Small intestine (tissue), 7 donors: ENCODE results near the gene NPL. TPM values are rescaled to one million over a fixed set of nuclear protein-coding genes. Genes with fewer than 3 reads are reported as not detected.
A peak's percentile ranks its signal among the peaks of the same experiment; 100 is the strongest.

ENCODE experiments used
- DNase-seq, 2 donors: peaks; one replicate each; pipeline versions ENCODE4 v3.0.0 to v3.0.0-alpha.2; 2013
- FAIRE-seq: peaks from 2 replicates; lab custom pipeline; 2012; peaks lifted over from hg19 to GRCh38; lab: Jason Lieb, UNC
- H3K27ac ChIP-seq, 3 donors: one replicate each; pipeline ENCODE4 v1.5.1; 2013; ENCODE audit warnings: low read length in 2 of 3, mild to moderate bottlenecking in 2 of 3, control low read depth in 1 of 3, inconsistent platforms in 1 of 3, low read depth in 1 of 3, moderate library complexity in 1 of 3
- H3K27me3 ChIP-seq, 3 donors: one replicate each; pipeline ENCODE4 v1.6.1; 2013; ENCODE audit warnings: low read length in 3 of 3, inconsistent platforms in 1 of 3; ENCODE audit not compliant: control insufficient read depth in 3 of 3, insufficient read depth in 3 of 3
- H3K36me3 ChIP-seq, 3 donors: one replicate each; pipeline ENCODE4 v1.6.1; 2013; ENCODE audit warnings: low read length in 3 of 3, inconsistent platforms in 1 of 3, low read depth in 1 of 3, mild to moderate bottlenecking in 1 of 3, moderate library complexity in 1 of 3; ENCODE audit not compliant: control insufficient read depth in 3 of 3, insufficient read depth in 2 of 3
- H3K4me1 ChIP-seq, 3 donors: one replicate each; pipeline ENCODE4 v1.6.1; 2013; ENCODE audit warnings: low read length in 2 of 3, inconsistent platforms in 1 of 3, low read depth in 1 of 3, mild to moderate bottlenecking in 1 of 3, moderate library complexity in 1 of 3; ENCODE audit not compliant: control insufficient read depth in 3 of 3, insufficient read depth in 2 of 3
- H3K4me3 ChIP-seq, 3 donors: one replicate each; pipeline ENCODE4 v1.5.1; 2013; ENCODE audit warnings: low read length in 3 of 3, control low read depth in 1 of 3, inconsistent platforms in 1 of 3, low read depth in 1 of 3, mild to moderate bottlenecking in 1 of 3, moderate library complexity in 1 of 3
- H3K9me3 ChIP-seq, 2 donors: one replicate each; pipeline ENCODE4 v1.6.1; 2013; ENCODE audit warnings: low read depth in 1 of 2, low read length in 1 of 2; ENCODE audit not compliant: control insufficient read depth in 2 of 2, insufficient read depth in 1 of 2
- WGBS, 3 donors: extraction: QIAGEN DNeasy Blood & Tissue Kit; methylation state at CpG; one replicate each; pipeline ENCODE4 v1.1.7; 2013; 5-methylcytosine and 5-hydroxymethylcytosine counted together
- polyA plus RNA-seq, 4 donors: library from polyadenylated mRNA; stranded (reverse) in 3 of 4; unstranded in 1 of 4; fragments of 200-250 nt in 3 of 4; fragments of 120-200 nt in 1 of 4; gene quantifications; one replicate each; pipeline versions ENCODE4 v1.2.1 to v1.2.3, GENCODE V29; 2013
- donor health status: healthy with polysubstance abuse.
- donor health status: control.
- donor health status: control.
- donor health status: Bipolar disorder and iron deficiency.
- donor health status: healthy.

NPL gene
- polyA plus RNA-seq, 4 donors: 3.8 to 45.4 (median 4.9) TPM

- Histone ChIP-seq H3K27me3 (no peaks in the 10 kb centered on the region), H3K4me1 (no peaks in the 10 kb centered on the region), H3K36me3 (no peaks in the 10 kb centered on the region), H3K9me3 (no peaks in the 10 kb centered on the region), H3K4me3 (no peak overlapping the region), H3K27ac (no peak overlapping the region)
- DNase-seq (no peak), FAIRE-seq (no peak)
- 58 to 85% (median 69%) methylated on average over 2 of the region's 2 CpGs for WGBS, 3 donors
Observed at GRCh38 chr1:182770232-182770631, 19.3 kb upstream of the NPL start.

DNA sequence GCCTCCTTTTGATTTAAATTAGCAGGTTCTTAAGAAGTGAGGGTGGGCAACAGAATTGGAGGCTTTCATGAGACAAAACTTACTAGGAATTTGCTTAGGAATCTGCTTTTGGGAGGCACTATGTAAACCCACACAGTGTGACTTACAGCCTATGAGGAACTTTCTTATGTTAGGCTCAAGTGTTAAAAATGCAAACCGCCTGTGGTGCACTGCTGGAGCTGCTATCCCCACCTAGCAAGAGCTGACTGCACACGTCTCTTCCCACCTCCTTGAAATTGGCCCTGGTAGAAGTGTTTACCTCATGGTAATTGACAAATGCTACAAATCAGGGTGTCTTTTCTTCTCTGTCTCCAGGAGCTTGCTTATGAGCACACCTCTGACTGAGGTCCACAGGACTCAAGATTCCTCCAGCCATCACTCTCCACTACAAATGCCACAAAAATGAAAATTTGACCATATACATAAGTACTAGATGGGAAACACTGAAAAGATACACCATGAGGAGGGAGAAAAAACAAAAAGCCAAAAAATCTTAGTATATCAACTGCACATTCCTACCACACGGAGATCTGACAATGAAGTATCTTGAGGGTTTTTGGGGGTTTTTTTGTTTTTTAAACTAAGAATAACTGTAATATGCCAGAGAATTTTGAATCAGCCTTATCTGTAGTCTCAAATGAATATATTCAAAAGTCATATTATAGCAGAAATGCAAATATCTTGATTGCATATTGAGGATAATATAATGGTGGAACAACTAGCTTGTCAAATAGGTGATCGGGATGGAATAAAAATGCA lies 18.2 kb upstream of the NPL start:
- no peak for FAIRE-seq
- Histone ChIP-seq H3K27me3 (no peaks in the 10 kb centered on the region), H3K4me3 (no peak overlapping the region), H3K27ac (no peak overlapping the region), H3K36me3 (no peaks in the 10 kb centered on the region), H3K9me3 (no peaks in the 10 kb centered on the region), H3K4me1 (no peaks in the 10 kb centered on the region)
- 90 to 96% (median 91%) methylated on average over 4 of the region's 4 CpGs for WGBS, 3 donors
- no peak for DNase-seq

DNA sequence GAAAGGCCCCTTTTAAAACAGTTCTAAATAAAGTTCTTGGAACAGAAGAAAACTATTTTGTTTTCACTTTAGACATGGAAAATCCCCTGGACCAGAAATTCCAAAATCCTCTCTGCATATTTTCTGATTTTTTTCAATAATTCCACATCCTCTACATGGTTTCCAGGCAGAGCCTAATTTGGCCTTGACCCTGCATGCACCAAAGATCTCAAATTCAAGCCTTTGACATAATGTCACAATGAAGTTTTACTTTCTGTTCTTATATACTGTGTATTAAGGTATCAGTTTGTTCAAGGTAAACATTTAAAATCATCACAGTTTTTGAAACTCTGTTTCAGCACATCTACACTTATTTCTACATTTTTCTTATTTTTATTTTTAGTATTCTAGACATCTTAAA lies 12.2 kb upstream of the NPL start:
- DNase-seq (no peak), FAIRE-seq (no peak)
- Histone ChIP-seq H3K4me3 (no peak overlapping the region), H3K4me1 (no peaks in the 10 kb centered on the region), H3K9me3 (no peaks in the 10 kb centered on the region), H3K27me3 (no peaks in the 10 kb centered on the region), H3K36me3 (no peaks in the 10 kb centered on the region), H3K27ac (no peak overlapping the region)

GRCh38 chr1:182778862-182779261 lies 10.7 kb upstream of the NPL start:
- Histone ChIP-seq H3K27ac (no peak overlapping the region), H3K4me1 (no peaks in the 10 kb centered on the region), H3K27me3 (no peaks in the 10 kb centered on the region), H3K9me3 (no peaks in the 10 kb centered on the region), H3K36me3 (no peaks in the 10 kb centered on the region), H3K4me3 (no peak overlapping the region)
- DNase-seq: no peak
- no peak for FAIRE-seq
- 84 to 88% (median 86%) methylated on average over 2 of the region's 2 CpGs for WGBS, 3 donors

- 87 to 90% (median 89%) methylated on average over 2 of the region's 2 CpGs for WGBS, 3 donors
- no peaks in the 10 kb centered on the region for H3K9me3 ChIP-seq
- H3K27me3 ChIP-seq: no peaks in the 10 kb centered on the region
- FAIRE-seq: no peak
- H3K4me3 ChIP-seq: no peak overlapping the region
- H3K4me1 ChIP-seq: no peaks in the 10 kb centered on the region
- DNase-seq: no peak
- no peaks in the 10 kb centered on the region for H3K36me3 ChIP-seq
- no peak overlapping the region for H3K27ac ChIP-seq
Observed at GRCh38 chr1:182779530-182779929, 10.0 kb upstream of the NPL start.

DNA sequence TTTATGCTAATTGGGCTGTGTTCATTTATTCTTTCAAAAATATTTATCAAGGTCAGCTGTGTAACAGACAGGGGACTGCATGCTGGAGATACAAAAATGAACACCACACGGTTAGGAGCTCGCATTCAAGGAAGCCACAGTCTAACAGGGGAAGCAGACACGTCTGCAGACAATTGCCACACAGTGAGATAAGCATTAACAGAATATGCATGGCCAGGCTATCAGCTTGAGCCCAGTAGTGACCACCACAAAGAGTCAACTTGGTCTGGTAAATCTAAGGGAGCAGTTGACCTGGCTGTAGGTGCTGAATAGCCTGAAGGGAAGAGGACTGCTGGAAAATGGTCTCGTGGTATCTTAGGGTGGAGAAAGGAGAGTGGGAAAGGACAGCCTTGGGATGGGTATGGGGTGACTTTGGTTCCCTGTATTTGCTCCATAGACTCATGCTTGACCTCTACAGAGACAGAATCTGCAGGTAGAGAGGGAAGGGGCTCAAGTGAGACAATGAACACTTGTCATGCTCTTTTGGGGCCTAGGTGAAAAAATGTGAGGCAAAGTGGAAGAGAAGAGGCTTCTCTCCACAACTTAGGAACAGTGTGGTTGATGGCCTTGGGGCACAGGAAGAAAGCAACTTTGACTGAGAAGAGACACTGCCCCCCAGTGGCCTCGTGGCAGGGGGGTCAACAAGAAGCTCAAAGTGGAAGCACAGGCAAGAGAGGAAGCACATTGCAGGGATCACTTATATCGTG lies 7.6 kb upstream of the NPL start:
- no peak for FAIRE-seq
- Histone ChIP-seq H3K4me1 (no peaks in the 10 kb centered on the region), H3K9me3 (no peaks in the 10 kb centered on the region), H3K27ac (no peak overlapping the region), H3K27me3 (no peaks in the 10 kb centered on the region), H3K4me3 (no peak overlapping the region), H3K36me3 (no peaks in the 10 kb centered on the region)
- peak; percentile 71 to 75 for DNase-seq
- WGBS, 3 donors: 48 to 53% (median 51%) methylated on average over 6 of the region's 6 CpGs

DNA sequence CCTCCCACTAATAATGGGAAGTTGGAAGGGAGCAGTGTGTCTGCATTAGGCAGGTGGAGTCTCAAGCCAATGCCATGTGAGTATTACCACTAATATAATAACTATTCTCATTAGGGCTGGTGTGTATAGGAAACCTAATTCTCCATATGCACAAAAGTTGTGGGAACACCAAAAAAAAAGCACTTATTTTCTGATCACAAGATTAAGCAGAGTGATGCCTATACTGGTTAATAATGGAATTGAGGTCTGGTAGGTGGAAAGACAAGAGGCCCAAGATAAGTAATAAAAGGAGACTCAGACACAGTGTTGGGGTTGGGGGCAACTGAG lies 7.0 kb upstream of the NPL start:
- no peaks in the 10 kb centered on the region for H3K36me3 ChIP-seq
- no peaks in the 10 kb centered on the region for H3K4me1 ChIP-seq
- H3K9me3 ChIP-seq: no peaks in the 10 kb centered on the region
- H3K27ac ChIP-seq: no peak overlapping the region
- no peak overlapping the region for H3K4me3 ChIP-seq
- FAIRE-seq: no peak
- H3K27me3 ChIP-seq: peaks cover 0 to 1% (median 0%) of the 10 kb centered on the region in 3 donors
- DNase-seq: no peak

- WGBS, 3 donors: 69 to 78% (median 73%) methylated on average over 2 of the region's 2 CpGs
Observed at GRCh38 chr1:182783068-182783467, 6.5 kb upstream of the NPL start.

More at GRCh38 chr1:182783068-182783467, 6.5 kb upstream of the NPL start:
- FAIRE-seq (no peak), DNase-seq (no peak)
- peaks cover 0 to 7% (median 0%) of the 10 kb centered on the region in 3 donors for H3K27me3 ChIP-seq
- H3K36me3 ChIP-seq: no peaks in the 10 kb centered on the region
- no peak overlapping the region for H3K27ac ChIP-seq
- H3K4me1 ChIP-seq: no peaks in the 10 kb centered on the region
- no peak overlapping the region for H3K4me3 ChIP-seq
- H3K9me3 ChIP-seq: no peaks in the 10 kb centered on the region
